IPS-18a (cell line): ENCODE data around the gene ESYT3.

Experiments used
- H3K27ac ChIP-seq: one replicate; pipeline ENCODE4 v1.5.1; 2013; ENCODE audit warnings: low read length
- H3K27me3 ChIP-seq: one replicate; pipeline ENCODE4 v1.6.1; 2013; ENCODE audit warnings: mild to moderate bottlenecking, low read length; ENCODE audit not compliant: control insufficient read depth, insufficient read depth
- H3K36me3 ChIP-seq: one replicate; pipeline ENCODE4 v1.6.1; 2013; ENCODE audit warnings: low read depth, low read length; ENCODE audit not compliant: control insufficient read depth
- H3K4me1 ChIP-seq: one replicate; pipeline ENCODE4 v1.6.1; 2013; ENCODE audit warnings: low read depth, low read length; ENCODE audit not compliant: control insufficient read depth
- H3K4me3 ChIP-seq: one replicate; pipeline ENCODE4 v1.5.1; 2013; ENCODE audit warnings: low read length
- H3K9ac ChIP-seq: one replicate; pipeline ENCODE4 v1.6.1; 2013; ENCODE audit warnings: mild to moderate bottlenecking, low read length, moderate library complexity
- H3K9me3 ChIP-seq: one replicate; pipeline ENCODE4 v1.6.1; 2013; ENCODE audit warnings: low read depth, low read length; ENCODE audit not compliant: control insufficient read depth

The ESYT3 gene

DNA sequence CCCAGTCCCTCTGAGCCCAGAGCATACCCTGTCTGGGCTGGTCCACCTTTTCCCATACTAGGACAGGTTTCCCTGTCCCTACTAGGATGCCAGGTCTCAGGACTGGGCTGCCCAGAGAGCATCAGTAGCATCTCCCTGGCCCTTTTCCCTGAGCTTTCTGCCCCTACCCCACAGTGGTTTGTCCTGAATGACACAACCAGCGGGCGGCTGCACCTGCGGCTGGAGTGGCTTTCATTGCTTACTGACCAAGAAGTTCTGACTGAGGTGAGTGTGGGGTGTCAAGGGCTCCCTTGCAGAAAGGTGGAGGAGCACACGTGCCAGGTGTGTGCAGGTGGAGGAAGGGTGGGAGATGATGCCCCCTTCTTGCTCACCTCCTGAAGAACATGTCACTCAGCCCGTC, 33.5 kb downstream of the ESYT3 start:
- no peaks in the 10 kb centered on the region for H3K36me3 ChIP-seq
- no peaks in the 10 kb centered on the region for H3K27me3 ChIP-seq
- H3K4me1 ChIP-seq: no peaks in the 10 kb centered on the region
- H3K4me3 ChIP-seq: no peak overlapping the region
- H3K27ac ChIP-seq: no peak overlapping the region
- no peak overlapping the region for H3K9ac ChIP-seq
- H3K9me3 ChIP-seq: no peaks in the 10 kb centered on the region

DNA sequence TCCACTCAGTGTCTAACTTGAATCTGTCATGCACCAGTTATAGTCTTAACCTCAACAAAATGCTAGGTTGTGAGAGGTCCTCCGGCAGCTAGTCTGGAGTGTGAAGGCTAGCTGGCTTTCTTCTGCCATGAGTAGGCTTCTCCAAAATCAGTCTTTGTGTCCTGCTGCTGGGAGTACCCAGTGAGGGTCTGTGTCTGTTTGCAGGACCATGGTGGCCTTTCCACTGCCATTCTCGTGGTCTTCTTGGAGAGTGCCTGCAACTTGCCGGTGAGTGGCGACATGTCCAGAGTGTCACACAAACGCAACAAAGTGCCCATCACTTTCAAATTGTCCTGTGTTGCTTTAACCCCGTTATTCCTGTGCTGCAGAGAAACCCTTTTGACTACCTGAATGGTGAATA, 34.0 kb downstream of the ESYT3 start:
- Histone ChIP-seq H3K9ac (no peak overlapping the region), H3K27ac (no peak overlapping the region), H3K27me3 (no peaks in the 10 kb centered on the region), H3K9me3 (no peaks in the 10 kb centered on the region), H3K36me3 (no peaks in the 10 kb centered on the region), H3K4me3 (no peak overlapping the region), H3K4me1 (no peaks in the 10 kb centered on the region)

DNA sequence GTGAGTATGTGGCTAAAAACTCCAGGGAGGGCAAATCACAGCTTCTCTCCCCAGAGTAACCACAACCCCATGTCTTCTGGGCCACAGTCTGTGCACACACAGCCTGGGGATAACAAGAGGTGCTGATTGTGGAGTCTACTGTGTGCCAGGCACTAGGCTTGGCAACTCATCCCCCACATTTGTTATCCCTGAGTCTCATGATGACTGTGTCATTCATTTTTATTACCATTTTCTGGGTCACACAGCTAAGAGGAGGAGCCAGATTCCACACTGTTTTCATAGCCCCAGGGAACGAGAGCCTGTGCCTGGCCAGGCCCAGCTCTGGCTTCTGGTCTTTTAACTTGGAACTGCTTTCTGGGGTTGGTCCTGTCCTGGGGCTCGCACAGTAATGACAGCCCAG, 34.5 kb downstream of the ESYT3 start:
- Histone ChIP-seq H3K9ac (no peak overlapping the region), H3K4me3 (no peak overlapping the region), H3K27me3 (no peaks in the 10 kb centered on the region), H3K9me3 (no peaks in the 10 kb centered on the region), H3K27ac (no peak overlapping the region), H3K4me1 (no peaks in the 10 kb centered on the region), H3K36me3 (no peaks in the 10 kb centered on the region)

DNA sequence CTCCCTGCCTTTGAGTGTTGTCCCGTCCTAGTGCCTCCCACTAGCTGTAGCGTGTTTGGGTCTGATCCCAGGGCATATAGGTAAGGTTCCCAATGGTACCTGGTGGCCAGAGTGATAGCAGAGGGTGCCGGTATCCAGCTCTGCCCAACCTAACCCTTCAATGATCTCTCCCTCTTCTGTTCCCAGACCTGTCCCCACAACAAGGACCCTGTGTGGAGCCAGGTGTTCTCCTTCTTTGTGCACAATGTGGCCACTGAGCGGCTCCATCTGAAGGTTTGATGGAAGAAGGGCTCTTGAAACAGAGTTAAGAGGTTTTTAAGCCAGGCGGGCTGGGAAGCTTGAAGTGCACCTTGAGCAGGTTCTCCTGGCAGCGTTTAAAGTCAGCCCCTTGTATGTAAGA, 35.5 kb downstream of the ESYT3 start:
- Histone ChIP-seq H3K4me3 (no peak overlapping the region), H3K4me1 (no peaks in the 10 kb centered on the region), H3K27me3 (no peaks in the 10 kb centered on the region), H3K36me3 (no peaks in the 10 kb centered on the region), H3K27ac (no peak overlapping the region), H3K9ac (no peak overlapping the region), H3K9me3 (no peaks in the 10 kb centered on the region)

DNA sequence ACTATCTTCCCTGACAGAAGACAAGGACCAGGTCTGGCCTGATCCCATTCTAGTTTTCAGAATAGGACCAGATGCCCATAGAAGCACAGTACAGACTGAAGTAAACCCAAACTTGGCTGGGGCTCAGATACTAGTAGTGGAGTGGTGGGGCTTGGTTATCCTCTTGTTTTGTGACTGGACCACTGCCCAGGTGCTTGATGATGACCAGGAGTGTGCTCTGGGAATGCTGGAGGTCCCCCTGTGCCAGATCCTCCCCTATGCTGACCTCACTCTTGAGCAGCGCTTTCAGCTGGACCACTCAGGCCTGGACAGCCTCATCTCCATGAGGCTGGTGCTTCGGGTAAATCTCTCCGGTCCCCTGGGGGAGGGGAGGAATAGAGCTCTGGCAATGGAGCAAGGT, 36.3 kb downstream of the ESYT3 start:
- H3K9ac ChIP-seq: no peak overlapping the region
- H3K27ac ChIP-seq: no peak overlapping the region
- no peaks in the 10 kb centered on the region for H3K9me3 ChIP-seq
- no peaks in the 10 kb centered on the region for H3K4me1 ChIP-seq
- no peaks in the 10 kb centered on the region for H3K36me3 ChIP-seq
- H3K4me3 ChIP-seq: no peak overlapping the region
- no peaks in the 10 kb centered on the region for H3K27me3 ChIP-seq

DNA sequence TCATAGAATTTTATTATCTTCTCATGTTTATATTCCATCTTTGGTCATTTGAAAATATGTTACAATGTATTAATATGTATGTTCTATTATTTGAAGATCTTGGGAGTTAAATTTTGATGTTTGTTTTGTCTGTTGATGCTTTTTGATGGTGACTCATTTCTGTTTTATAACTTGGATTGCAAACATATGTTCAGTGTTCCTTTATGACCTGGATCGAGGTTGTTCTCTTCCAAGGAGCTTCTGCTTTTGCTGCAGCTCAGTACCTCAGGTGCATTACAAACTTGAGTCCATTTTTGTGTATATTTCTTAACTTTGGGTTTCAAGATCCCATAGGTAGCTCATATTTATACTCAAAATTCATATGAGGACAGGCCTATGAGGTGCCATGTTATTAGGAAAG, 37.1 kb downstream of the ESYT3 start:
- Histone ChIP-seq H3K27me3 (no peaks in the 10 kb centered on the region), H3K9me3 (no peaks in the 10 kb centered on the region), H3K4me1 (no peaks in the 10 kb centered on the region), H3K9ac (no peak overlapping the region), H3K36me3 (no peaks in the 10 kb centered on the region), H3K4me3 (no peak overlapping the region), H3K27ac (no peak overlapping the region)

DNA sequence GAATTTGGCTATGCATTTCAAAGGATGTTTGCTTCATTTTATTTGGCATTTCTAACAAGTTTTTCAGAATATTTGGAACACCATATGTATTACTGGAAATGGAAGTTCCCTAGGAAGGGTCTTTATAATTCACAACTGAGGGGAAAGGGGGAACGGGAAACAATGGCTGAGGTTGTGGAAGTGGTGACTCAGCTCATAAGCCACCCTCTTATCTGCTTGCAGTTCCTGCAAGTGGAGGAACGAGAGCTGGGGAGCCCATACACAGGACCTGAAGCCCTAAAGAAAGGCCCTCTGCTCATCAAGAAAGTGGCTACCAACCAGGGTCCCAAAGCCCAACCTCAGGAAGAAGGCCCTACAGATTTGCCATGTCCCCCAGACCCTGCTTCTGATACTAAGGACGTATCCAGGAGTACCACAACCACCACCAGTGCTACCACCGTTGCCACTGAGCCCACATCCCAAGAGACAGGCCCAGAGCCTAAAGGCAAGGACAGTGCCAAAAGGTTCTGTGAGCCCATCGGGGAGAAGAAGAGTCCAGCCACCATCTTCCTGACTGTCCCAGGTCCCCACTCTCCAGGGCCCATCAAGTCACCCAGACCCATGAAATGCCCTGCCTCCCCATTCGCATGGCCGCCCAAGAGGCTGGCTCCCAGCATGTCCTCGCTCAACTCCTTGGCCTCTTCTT, 37.9 kb downstream of the ESYT3 start:
- no peaks in the 10 kb centered on the region for H3K4me1 ChIP-seq
- H3K9me3 ChIP-seq: no peaks in the 10 kb centered on the region
- no peak overlapping the region for H3K27ac ChIP-seq
- no peaks in the 10 kb centered on the region for H3K27me3 ChIP-seq
- H3K4me3 ChIP-seq: no peak overlapping the region
- no peaks in the 10 kb centered on the region for H3K36me3 ChIP-seq
- no peak overlapping the region for H3K9ac ChIP-seq

DNA sequence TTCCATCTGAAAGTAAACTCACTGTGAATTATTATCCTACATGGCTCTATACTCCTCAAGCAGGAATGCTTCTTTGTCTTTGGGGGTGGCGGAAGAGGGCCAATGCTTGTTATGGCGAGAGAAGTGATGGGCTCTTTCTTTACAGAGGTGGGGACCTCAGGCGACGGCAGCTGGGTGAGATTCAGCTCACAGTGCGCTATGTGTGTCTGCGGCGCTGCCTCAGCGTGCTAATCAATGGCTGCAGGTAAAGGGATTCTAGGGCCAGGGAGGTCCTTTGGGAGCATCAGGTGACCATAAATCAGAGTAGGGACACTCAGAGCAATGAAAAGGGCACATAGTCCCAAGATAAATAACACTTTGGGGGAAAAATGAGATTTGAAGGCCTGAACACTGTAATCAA, 39.0 kb downstream of the ESYT3 start:
- Histone ChIP-seq H3K4me3 (no peak overlapping the region), H3K27me3 (no peaks in the 10 kb centered on the region), H3K4me1 (no peaks in the 10 kb centered on the region), H3K36me3 (no peaks in the 10 kb centered on the region), H3K27ac (no peak overlapping the region), H3K9ac (no peak overlapping the region), H3K9me3 (no peaks in the 10 kb centered on the region)

DNA sequence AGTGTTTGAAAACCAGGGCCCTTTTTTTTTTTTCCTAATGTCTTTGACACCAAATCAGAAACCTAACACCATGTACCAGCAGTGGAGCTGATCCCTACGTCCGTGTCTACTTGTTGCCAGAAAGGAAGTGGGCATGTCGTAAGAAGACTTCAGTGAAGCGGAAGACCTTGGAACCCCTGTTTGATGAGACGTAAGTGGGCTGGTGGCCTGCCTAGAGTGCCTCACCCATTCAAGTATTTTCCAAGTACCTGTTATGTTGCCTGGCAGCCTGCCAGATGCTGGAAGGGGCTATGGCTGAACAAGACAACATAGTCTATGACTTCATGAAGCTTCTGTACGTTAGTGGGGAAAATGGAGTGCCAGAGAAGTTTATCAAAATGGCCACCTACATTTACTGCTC, 39.7 kb downstream of the ESYT3 start:
- H3K9ac ChIP-seq: no peak overlapping the region
- H3K4me3 ChIP-seq: no peak overlapping the region
- no peaks in the 10 kb centered on the region for H3K27me3 ChIP-seq
- H3K4me1 ChIP-seq: no peaks in the 10 kb centered on the region
- no peak overlapping the region for H3K27ac ChIP-seq
- H3K36me3 ChIP-seq: no peaks in the 10 kb centered on the region
- H3K9me3 ChIP-seq: no peaks in the 10 kb centered on the region

DNA sequence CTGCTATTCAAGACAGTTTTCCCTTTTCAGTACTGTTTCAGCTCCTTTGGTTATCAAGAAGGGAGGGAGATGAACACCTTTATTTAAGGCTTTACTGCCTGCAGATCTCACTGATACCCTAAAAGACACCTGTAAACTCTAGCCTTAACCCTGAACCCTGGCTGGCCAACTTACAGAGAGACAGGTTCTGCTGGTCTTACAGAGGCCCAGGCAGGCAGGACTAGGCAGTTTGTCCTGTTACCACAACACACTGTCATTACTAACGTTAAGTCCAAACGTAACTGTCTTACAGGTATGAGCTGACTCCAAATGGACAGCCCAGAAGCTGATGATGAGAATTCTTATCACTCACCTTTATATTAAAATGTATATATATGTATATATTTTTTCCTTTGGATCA, 42.1 kb downstream of the ESYT3 start:
- Histone ChIP-seq H3K36me3 (no peaks in the 10 kb centered on the region), H3K27me3 (no peaks in the 10 kb centered on the region), H3K27ac (no peak overlapping the region), H3K4me3 (no peak overlapping the region), H3K4me1 (no peaks in the 10 kb centered on the region), H3K9ac (no peak overlapping the region), H3K9me3 (no peaks in the 10 kb centered on the region)

DNA sequence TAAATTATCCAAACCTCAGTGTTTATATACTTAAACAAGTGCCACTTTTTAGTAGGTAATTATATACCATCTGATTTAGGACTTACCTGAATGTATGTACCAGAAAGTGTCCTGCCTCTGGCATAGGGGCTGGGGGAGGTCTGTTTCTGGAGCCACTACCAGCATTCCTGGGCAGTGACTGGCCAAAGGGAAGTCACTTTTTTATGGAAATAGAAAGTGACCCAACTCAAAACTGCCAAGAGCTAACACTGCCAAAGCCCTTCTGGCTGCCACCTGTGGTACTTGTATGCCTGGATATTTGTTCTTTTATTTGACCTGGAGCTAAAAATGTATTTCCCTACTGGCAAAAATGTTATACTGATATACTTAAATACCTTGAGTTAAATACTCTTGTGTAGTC, 42.7 kb downstream of the ESYT3 start:
- H3K9ac ChIP-seq: no peak overlapping the region
- H3K36me3 ChIP-seq: no peaks in the 10 kb centered on the region
- H3K27ac ChIP-seq: no peak overlapping the region
- H3K27me3 ChIP-seq: no peaks in the 10 kb centered on the region
- no peaks in the 10 kb centered on the region for H3K9me3 ChIP-seq
- H3K4me3 ChIP-seq: no peak overlapping the region
- no peaks in the 10 kb centered on the region for H3K4me1 ChIP-seq

DNA sequence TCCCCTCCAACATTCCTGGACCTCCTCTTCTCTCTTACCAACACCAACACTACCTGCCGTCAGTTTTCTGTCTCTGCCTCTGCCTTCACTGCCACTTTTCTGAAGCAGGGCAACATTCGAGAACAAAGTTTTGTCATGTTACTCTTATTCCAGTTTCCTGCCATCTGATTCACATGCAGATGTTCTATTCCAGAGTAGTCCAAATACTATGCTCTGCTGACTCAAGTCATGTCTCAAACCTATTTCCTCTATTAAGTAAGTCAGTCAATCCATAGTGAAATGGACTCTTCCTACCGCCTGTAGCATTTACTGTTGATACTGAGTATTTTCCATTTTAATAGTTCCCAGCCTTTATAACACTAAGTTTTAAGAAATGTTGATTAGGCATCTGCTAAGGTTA, 43.4 kb downstream of the ESYT3 start:
- Histone ChIP-seq H3K9ac (no peak overlapping the region), H3K27ac (no peak overlapping the region), H3K36me3 (no peaks in the 10 kb centered on the region), H3K27me3 (no peaks in the 10 kb centered on the region), H3K4me1 (no peaks in the 10 kb centered on the region), H3K9me3 (no peaks in the 10 kb centered on the region), H3K4me3 (no peak overlapping the region)
